Liver (tissue), 9 donors: ENCODE results near the gene ARHGAP8. TPM values are rescaled to one million over a fixed set of nuclear protein-coding genes. Genes with fewer than 3 reads are reported as not detected.
"Not testable (repeated sequence)": the region's sequence is repeated elsewhere in the genome, so short reads cannot be mapped to it uniquely, and the experiment has no call there.

Experiments
- DNase-seq: peaks from one replicate; pipeline ENCODE4 v3.0.0-alpha.2; 2017; ENCODE audit warnings: low spot score
- H3K27ac ChIP-seq, 2 donors: one replicate each; pipeline ENCODE4 v1.7.0; 2013; ENCODE audit warnings: inconsistent platforms in 2 of 2, low read length in 2 of 2, control low read depth in 1 of 2, low read depth in 1 of 2, mild to moderate bottlenecking in 1 of 2
- H3K27me3 ChIP-seq, 4 donors: one replicate each; pipeline versions ENCODE4 v1.6.1 to v1.7.0; 2013; ENCODE audit warnings: low read length in 3 of 4, inconsistent platforms in 1 of 4, mild to moderate bottlenecking in 1 of 4, moderate library complexity in 1 of 4; ENCODE audit not compliant: control insufficient read depth in 4 of 4, insufficient read depth in 4 of 4
- H3K36me3 ChIP-seq, 4 donors: one replicate each; pipeline versions ENCODE4 v1.6.1 to v1.7.0; 2013; ENCODE audit warnings: low read length in 3 of 4, mild to moderate bottlenecking in 3 of 4, low read depth in 1 of 4, moderate library complexity in 1 of 4; ENCODE audit not compliant: control insufficient read depth in 4 of 4, insufficient read depth in 3 of 4
- H3K4me1 ChIP-seq, 4 donors: one replicate each; pipeline versions ENCODE4 v1.6.1 to v1.7.0; 2013; ENCODE audit warnings: low read length in 3 of 4, mild to moderate bottlenecking in 3 of 4, moderate library complexity in 1 of 4; ENCODE audit not compliant: control insufficient read depth in 4 of 4, insufficient read depth in 4 of 4
- H3K4me3 ChIP-seq, 3 donors: one replicate each; pipeline versions ENCODE4 v1.6.1 to v1.7.0; 2013; ENCODE audit warnings: low read length in 3 of 3, control low read depth in 1 of 3, low read depth in 1 of 3, mild to moderate bottlenecking in 1 of 3
- H3K9ac ChIP-seq, 2 donors: one replicate each; pipeline ENCODE4 v1.7.0; 2013; ENCODE audit warnings: low read length in 2 of 2, mild to moderate bottlenecking in 2 of 2, moderate library complexity in 2 of 2, control low read depth in 1 of 2, low read depth in 1 of 2
- H3K9me3 ChIP-seq, 4 donors: one replicate each; pipeline versions ENCODE4 v1.6.1 to v1.7.0; 2013; ENCODE audit warnings: low read length in 3 of 4; ENCODE audit not compliant: control insufficient read depth in 4 of 4
- EGR1 ChIP-seq, 2 donors: IDR thresholded peaks; 2 replicates each; pipeline ENCODE4 v1.6.1; 2016 to 2018; ENCODE audit warnings: antibody characterized with exemption in 2 of 2, low read depth in 2 of 2
- FOXA2 ChIP-seq: IDR thresholded peaks from 2 replicates; pipeline ENCODE4 v1.6.1; 2016; ENCODE audit warnings: antibody characterized with exemption
- GABPA ChIP-seq, 2 donors: IDR thresholded peaks in 1 of 2; conservative IDR thresholded peaks in 1 of 2; 2 replicates each; pipeline ENCODE4 v1.6.1; 2016; ENCODE audit warnings: antibody characterized with exemption in 2 of 2, mild to moderate bottlenecking in 1 of 2, moderate library complexity in 1 of 2
- HNF4A ChIP-seq, 2 donors: conservative IDR thresholded peaks; 2 replicates each; pipeline ENCODE4 v1.6.1; 2016; ENCODE audit warnings: antibody characterized with exemption in 2 of 2, mild to moderate bottlenecking in 2 of 2
- HNF4G ChIP-seq: IDR thresholded peaks from 2 replicates; pipeline ENCODE4 v1.6.1; 2016; ENCODE audit warnings: antibody characterized with exemption
- NR2F2 ChIP-seq: IDR thresholded peaks from 2 replicates; pipeline ENCODE4 v1.6.1; 2016; ENCODE audit warnings: antibody characterized with exemption
- RXRA ChIP-seq, 2 donors: IDR thresholded peaks; 2 replicates each; pipeline ENCODE4 v1.6.1; 2017 to 2018; ENCODE audit warnings: antibody characterized with exemption in 2 of 2, mild to moderate bottlenecking in 1 of 2
- SP1 ChIP-seq: IDR thresholded peaks from 2 replicates; pipeline ENCODE4 v1.6.1; 2018; ENCODE audit warnings: antibody characterized with exemption, mild to moderate bottlenecking
- YY1 ChIP-seq: IDR thresholded peaks from 2 replicates; pipeline ENCODE4 v1.6.1; 2016; ENCODE audit warnings: antibody characterized with exemption, mild to moderate bottlenecking
- WGBS: extraction: QIAGEN DNeasy Blood & Tissue Kit; methylation state at CpG from one replicate; pipeline ENCODE4 v1.1.7; 2013; 5-methylcytosine and 5-hydroxymethylcytosine counted together
- polyA plus RNA-seq, 2 donors: library from polyadenylated mRNA; stranded (reverse) in 1 of 2; unstranded in 1 of 2; fragments of 200-250 nt in 1 of 2; fragments of >200 nt in 1 of 2; fragmentation: Nextera tagmentation in 1 of 2; extraction: Ambion mirVana in 1 of 2; gene quantifications; one replicate each; pipeline versions ENCODE4 v1.2.1 to v1.2.3, GENCODE V29; 2013 to 2015
- total RNA-seq, 2 donors: library from RNA; depleted of rRNA; stranded (reverse); fragments of >200 nt; gene quantifications; one replicate each; pipeline ENCODE4 v1.2.3, GENCODE V29; 2014
- TF ChIP-seq, protein P1 (sequence below): IDR thresholded peaks from 2 replicates; pipeline ENCODE4 v1.6.1; 2016; ENCODE audit warnings: antibody characterized with exemption
- TF ChIP-seq, protein P2 (sequence below): IDR thresholded peaks from 2 replicates; pipeline ENCODE4 v1.6.1; 2016; ENCODE audit warnings: antibody characterized with exemption, mild to moderate bottlenecking
- donor health status: healthy.
- donor health status: healthy.
- donor health status: healthy.
- donor health status: healthy.
- donor health status: healthy.

ARHGAP8 gene
- total and polyA plus RNA-seq, 4 donors = 0.58 to 1.8 (median 1.1) TPM

DNA sequence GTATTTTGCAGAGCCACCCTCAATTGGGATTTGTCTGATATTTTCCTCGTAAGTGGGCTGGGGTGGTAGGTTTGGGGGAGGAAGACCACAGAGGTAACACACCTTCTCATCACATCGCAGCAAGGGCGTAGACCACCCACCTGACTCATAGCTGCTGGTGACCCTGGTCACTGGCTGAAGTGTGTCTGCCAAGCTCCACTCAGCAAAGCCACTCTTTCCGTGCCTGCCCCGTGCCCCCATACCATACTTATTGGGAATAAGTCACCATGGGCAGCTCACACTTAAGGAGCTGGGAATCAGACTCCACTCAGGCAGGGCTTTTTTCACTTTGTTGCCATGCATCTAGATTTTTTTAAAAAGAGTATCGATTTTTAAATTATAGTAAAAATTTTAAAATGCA, 145.9 kb downstream of the ARHGAP8 start:
- WGBS = 86% methylated on average over 6 of the region's 6 CpGs
- no peak overlapping the region for H3K9ac ChIP-seq
- H3K36me3 ChIP-seq = no peaks in the 10 kb centered on the region
- peaks cover 5 to 17% (median 13%) of the 10 kb centered on the region in 4 donors for H3K9me3 ChIP-seq
- H3K27ac ChIP-seq = no peak overlapping the region
- DNase-seq = no peak
- no peaks in the 10 kb centered on the region for H3K27me3 ChIP-seq
- H3K4me1 ChIP-seq = no peaks in the 10 kb centered on the region
- H3K4me3 ChIP-seq = no peak overlapping the region
- TF ChIP-seq GABPA (IDR thresholded peaks at IDR 0.05 in 1 of 2, conservative IDR thresholded peaks at IDR 0.05 in 1 of 2) = no peak
- no peak for TF ChIP-seq HNF4A (conservative IDR thresholded peaks at IDR 0.05)
- TF ChIP-seq, protein P1, sequence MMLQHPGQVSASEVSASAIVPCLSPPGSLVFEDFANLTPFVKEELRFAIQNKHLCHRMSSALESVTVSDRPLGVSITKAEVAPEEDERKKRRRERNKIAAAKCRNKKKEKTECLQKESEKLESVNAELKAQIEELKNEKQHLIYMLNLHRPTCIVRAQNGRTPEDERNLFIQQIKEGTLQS = no peak
- no peak for TF ChIP-seq HNF4G
- TF ChIP-seq RXRA (IDR thresholded peaks at IDR 0.05) = no peak
- no peak for TF ChIP-seq NR2F2
- no peak for TF ChIP-seq FOXA2
- TF ChIP-seq, protein P2, sequence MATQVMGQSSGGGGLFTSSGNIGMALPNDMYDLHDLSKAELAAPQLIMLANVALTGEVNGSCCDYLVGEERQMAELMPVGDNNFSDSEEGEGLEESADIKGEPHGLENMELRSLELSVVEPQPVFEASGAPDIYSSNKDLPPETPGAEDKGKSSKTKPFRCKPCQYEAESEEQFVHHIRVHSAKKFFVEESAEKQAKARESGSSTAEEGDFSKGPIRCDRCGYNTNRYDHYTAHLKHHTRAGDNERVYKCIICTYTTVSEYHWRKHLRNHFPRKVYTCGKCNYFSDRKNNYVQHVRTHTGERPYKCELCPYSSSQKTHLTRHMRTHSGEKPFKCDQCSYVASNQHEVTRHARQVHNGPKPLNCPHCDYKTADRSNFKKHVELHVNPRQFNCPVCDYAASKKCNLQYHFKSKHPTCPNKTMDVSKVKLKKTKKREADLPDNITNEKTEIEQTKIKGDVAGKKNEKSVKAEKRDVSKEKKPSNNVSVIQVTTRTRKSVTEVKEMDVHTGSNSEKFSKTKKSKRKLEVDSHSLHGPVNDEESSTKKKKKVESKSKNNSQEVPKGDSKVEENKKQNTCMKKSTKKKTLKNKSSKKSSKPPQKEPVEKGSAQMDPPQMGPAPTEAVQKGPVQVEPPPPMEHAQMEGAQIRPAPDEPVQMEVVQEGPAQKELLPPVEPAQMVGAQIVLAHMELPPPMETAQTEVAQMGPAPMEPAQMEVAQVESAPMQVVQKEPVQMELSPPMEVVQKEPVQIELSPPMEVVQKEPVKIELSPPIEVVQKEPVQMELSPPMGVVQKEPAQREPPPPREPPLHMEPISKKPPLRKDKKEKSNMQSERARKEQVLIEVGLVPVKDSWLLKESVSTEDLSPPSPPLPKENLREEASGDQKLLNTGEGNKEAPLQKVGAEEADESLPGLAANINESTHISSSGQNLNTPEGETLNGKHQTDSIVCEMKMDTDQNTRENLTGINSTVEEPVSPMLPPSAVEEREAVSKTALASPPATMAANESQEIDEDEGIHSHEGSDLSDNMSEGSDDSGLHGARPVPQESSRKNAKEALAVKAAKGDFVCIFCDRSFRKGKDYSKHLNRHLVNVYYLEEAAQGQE = no peak
- no peak for TF ChIP-seq SP1

DNA sequence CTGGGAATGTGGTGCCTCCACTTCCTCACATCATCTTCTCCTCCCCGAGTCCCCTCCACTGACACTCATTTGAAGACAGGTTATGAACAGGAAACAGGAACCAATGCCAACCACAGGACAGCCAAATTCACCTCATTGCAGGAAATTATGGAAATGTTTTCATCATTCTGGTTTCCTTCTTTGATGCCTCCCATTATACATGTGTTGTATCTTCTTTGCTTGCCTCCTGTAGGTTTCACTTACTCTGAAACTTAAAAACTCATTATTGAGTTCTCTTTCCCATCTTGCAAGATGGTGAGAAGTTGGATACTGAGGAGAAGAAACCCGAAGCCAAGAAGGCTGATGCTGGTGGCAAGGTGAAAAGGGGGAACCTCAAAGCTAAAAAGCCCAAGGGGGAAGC, 148.9 kb downstream of the ARHGAP8 start:
- Histone ChIP-seq H3K36me3 (no peaks in the 10 kb centered on the region), H3K9me3 (peaks cover 5 to 19% (median 13%) of the 10 kb centered on the region in 4 donors), H3K27ac (no peak overlapping the region), H3K27me3 (no peaks in the 10 kb centered on the region), H3K4me1 (no peaks in the 10 kb centered on the region), H3K9ac (no peak overlapping the region), H3K4me3 (no peak overlapping the region)
- TF ChIP-seq, protein P1 = no peak
- no peak for TF ChIP-seq EGR1 (IDR thresholded peaks at IDR 0.05; ENCODE audit: low read depth in 2 of 2)
- no peak for TF ChIP-seq SP1
- no peak for TF ChIP-seq NR2F2
- TF ChIP-seq YY1 = no peak
- DNase-seq = no peak
- 65% methylated on average over 2 of the region's 2 CpGs for WGBS

DNA sequence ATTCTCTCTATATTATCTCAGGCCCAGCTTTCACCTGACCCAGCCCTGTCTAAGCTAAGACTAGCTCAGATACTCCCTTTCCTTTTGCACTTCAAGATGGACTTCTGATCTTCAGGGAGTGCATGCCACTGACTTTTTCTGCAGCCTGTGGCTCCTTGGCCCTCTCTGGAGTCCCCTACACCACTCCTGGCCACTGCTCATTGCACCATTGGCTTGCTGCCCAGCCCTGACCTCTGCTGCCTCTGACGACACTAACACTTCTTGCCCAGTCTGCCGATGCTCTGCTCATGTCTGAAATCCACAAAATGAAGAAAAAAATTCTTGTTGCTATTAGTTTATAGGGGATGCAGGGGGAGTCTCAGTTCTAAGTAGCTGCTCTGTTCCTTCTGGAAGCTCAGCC, 150.8 kb downstream of the ARHGAP8 start:
- no CpG with 5 or more reads among the region's 2 CpGs for WGBS

DNA sequence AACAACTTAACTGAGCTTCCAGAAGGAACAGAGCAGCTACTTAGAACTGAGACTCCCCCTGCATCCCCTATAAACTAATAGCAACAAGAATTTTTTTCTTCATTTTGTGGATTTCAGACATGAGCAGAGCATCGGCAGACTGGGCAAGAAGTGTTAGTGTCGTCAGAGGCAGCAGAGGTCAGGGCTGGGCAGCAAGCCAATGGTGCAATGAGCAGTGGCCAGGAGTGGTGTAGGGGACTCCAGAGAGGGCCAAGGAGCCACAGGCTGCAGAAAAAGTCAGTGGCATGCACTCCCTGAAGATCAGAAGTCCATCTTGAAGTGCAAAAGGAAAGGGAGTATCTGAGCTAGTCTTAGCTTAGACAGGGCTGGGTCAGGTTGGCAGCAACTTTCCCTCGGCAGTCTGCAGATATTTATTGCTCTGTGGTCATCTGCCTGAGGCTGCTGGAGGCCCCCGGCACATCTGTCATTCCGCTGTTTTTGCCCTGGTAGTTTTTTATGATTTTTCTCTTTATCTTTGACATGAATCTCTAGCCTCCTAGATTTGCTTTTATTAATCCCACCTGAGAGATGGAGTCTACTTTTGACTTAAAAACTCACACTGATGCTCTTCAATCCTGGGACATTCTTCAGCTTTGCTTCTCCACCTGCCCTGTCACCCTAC, 152.2 kb downstream of the ARHGAP8 start:
- not testable (repeated sequence) for H3K9ac ChIP-seq, H3K4me3 ChIP-seq, H3K27me3 ChIP-seq, H3K27ac ChIP-seq, H3K4me1 ChIP-seq, DNase-seq, H3K36me3 ChIP-seq
- H3K9me3 ChIP-seq = peaks cover 5 to 19% (median 13%) of the 10 kb centered on the region in 4 donors
- WGBS = 67% methylated on average over 3 of the region's 5 CpGs

More for the DNA sequence above, 150.8 kb downstream of the ARHGAP8 start:
- not testable (repeated sequence) for H3K9ac ChIP-seq, H3K27me3 ChIP-seq, H3K27ac ChIP-seq, H3K4me3 ChIP-seq, DNase-seq, H3K4me1 ChIP-seq, H3K36me3 ChIP-seq
- peaks cover 5 to 19% (median 13%) of the 10 kb centered on the region in 4 donors for H3K9me3 ChIP-seq
